CD1c-positive myeloid dendritic cell (primary cell): ENCODE data around the gene FAM204A.

Experiments
- DNase-seq: peaks from one replicate; pipeline ENCODE4 v3.0.0-alpha.2; 2016; ENCODE audit errors: extremely low spot score

The FAM204A gene

DNA sequence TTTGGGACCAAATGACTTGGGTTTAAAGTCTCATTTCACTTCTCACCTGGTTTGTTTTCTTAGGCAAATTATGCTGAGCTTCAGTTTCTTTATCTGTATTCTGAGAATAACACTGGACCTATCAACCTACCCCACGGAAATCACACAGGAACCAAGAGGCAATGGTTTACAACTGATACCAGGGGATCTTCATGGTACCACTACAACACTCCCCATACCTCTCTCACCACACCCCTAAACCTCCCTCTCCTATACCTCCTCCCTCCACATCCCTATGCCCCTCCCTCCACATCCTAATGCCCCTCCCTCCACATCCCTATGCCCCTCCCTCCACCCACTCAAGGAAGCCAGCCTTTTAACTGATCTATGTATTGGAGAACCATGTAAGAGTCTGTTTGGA lies 9.9 kb downstream of the FAM204A start:
- no peak for DNase-seq

DNA sequence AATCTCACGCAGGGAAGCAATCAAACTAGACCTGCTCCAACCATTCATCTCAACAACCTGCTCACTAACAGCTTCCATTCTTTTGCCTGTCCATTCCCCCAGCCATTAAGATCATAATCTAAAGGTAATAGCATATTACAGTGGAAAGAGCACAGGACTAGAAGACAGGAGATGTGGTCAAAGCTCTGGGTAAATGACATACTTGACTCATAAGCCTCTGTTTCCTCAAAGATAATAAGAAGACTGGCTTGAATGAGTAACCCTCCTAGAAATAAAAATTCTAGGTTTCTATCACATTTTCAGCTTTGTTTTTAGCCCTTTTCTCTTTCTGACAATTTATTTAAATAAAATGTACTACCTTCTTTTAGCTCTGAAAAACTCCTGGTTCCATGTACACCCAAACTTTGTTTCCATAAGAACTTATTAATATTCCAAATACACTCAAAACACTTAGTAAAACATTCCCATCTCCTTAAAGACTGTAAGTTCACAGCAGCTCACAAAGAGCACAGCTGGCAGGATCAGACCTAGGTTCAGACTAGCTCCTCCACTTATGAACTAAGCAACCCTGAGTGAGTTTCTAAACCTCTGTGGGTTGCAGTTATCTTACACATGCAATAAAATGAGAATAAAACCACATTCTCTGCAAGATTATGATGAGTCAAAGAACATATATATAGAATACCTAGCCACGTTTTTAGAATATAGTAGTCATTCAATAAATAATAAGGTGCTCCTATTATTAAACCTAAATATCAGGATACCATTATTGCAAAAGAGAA lies 11.6 kb downstream of the FAM204A start:
- DNase-seq, result no peak

DNA sequence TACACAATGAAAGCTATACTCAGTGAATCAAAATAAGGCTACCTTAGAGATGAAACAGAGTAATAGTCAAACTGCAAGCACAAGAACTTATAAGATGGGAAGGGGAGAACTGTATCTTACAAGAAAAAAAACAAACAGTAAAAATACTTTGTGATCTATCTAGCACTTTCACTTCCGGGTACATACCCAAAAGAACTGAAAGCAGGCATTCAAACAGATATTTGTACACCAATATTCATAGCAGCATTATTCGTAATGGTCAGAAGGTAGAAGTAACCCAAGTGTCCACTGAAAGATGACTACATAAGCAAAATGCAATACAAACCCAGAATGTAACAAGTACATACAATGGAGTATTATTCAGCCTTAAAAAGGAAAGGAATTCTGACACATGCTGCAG lies 18.0 kb downstream of the FAM204A start:
- DNase-seq, result no peak

DNA sequence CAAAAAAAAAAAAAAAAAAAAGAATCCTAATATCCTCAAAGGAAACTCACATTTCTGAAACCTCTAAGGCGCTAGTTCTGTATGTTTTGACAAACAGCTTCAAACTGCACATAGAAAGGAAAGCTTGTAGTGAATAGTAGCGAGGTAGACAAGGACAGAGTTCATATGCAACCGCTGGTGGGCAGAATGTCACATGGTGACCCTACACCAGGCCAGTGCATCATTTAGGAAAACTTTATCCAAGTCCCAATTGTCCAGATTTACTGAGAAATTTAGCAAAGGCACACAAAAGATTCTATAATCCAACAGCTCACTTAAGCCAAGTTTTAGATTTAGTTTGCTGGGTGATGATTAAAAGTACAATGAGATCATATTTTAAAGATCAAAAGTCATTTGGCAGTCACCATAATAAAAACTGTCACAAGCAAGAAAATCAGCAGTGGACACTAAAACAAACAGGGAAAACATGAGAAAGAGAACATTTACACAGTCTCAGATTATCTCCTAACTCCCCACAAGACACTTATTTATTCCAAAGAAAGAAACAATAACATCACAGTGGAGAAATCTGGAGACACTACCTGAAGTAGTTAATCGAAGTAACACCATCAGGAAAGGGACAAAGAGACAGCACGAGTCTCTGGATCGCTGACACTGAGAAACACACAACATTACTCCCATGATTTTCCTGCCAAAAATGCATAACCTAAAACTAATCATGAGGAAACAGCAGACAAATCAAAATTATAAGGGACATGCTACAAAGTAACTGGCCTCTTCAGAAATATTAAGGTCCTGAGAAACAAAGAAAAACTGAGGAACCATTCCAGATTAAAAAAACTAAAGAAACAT lies 20.2 kb downstream of the FAM204A start:
- no peak for DNase-seq

DNA sequence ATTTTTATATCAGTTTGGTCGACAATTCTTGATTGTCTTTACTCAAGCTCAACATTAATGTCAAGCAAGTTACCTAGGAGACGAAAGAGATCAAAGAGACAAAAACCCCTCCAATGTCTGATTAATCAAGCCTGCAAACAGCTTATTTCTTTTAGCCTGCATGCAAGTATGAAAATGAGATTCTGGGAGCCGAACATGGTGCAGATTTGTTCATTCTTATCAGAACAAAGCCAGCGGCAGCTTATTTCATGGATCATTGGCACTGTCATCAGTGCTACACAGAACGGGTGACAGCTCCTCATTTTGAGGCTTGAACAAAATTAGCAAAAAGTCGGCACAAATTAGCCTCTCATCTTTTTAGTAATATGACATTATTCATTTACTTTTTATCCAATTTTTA lies 26.5 kb downstream of the FAM204A start:
- DNase-seq, result no peak

DNA sequence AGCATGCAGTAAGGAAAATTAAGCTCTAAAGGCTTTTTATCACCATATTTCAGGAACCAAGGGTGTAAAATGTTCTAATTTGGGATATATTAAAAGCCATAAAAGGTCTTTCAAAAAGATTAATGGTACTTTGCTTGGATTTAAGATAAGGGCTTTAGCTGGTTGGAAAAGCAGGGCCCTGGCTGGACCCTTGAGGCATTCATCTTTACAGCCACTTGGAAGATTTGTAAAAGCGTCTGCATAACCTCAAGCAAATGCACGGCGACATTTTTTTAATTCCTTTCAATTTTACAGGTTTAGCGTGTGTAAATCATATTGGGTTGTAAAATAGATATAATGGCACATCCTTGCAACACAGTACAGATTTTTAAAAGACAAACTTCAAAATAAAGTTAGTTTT lies 27.2 kb downstream of the FAM204A start:
- DNase-seq, result no peak

DNA sequence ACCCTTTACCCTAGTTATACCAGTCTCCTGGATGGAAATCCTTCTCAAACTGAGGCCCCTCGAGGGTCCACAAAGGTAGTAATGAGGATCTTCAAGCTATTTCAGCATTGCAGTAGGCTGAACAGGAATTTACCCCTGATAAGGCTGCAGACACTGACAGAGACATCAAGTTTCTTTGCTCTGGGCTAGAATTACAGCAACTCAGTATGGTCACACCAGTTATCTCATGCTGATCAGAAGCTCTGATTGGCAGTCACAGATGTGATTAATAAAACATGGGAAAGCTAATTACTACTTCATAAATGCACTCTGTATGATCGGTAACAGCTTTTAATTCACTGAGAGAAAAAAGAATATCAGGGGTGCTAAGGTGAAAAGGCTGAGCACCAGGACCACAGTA lies 30.6 kb downstream of the FAM204A start:
- no peak for DNase-seq

DNA sequence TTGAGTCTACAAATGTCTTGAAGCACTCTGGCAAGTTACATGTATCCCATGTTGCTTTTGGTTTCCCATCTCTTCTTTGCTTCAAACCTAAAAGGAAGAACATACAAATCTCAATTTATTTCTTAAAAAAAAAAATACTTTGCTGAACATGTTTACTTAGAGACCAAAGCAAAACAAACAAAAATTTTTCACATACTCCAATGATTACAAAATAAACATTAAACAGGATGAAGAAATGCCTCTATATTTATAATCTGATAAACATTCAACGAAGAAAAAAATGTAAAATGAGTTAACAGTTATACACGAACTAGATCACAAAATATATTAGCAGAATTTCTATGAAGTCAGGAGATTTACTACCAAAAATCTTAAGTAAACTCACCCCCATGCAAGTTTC lies 31.3 kb downstream of the FAM204A start:
- DNase-seq, result no peak

DNA sequence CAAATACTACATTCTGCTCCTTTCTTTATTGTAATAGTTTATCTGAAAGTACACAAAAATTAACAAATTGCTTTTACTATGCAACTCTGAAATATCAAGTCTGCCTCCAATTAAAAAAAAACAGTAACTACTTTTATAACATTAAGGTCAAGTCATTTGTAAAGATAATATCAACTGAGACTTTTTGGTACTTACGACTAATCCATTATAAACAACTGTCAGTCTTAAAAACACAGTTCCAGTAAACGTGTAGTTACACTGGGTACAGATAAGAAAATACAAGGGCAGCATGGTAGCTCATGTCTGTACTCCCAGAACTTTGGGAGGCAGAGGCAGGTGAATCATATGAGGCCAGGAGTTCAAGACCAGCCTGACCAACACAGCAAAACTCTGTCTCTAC lies 32.2 kb downstream of the FAM204A start:
- no peak for DNase-seq

DNA sequence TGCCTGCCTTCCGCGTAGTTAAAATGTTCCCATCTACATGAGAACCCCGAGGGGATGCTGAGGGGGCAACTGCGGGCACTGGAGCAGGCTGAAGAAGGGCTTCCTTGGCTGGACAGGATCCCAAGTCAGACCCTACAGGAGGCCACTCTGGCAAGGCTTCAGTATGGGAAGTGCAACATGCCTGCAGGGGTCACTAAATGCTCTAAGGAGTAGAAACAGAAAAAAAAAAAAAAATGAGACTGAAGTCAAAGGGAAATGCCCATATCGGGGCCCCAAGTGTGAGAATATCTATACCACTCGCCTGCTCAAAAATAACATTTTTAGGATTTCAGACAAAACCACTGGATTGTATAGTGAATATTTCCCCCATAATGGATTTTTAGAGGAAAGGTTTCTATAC lies 33.5 kb downstream of the FAM204A start:
- no peak for DNase-seq

DNA sequence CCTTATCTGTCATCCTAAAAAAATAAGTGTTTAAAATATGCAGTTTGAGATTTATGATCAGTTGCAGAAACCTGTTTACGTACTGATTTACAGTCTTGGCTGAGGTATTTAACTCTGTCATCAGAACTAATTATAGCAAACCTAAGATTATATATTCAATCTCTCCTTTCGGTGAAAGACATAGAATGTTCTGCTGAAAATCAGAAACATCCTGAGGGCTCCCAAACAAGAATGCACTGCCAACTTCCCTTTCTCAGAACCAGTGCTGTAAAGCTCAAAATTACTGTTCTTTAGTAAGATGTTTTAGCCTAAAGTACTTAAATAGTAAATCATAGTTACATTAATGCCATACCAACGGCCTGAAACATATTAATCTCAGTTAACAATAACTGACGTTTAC lies 34.3 kb downstream of the FAM204A start:
- DNase-seq, result no peak

DNA sequence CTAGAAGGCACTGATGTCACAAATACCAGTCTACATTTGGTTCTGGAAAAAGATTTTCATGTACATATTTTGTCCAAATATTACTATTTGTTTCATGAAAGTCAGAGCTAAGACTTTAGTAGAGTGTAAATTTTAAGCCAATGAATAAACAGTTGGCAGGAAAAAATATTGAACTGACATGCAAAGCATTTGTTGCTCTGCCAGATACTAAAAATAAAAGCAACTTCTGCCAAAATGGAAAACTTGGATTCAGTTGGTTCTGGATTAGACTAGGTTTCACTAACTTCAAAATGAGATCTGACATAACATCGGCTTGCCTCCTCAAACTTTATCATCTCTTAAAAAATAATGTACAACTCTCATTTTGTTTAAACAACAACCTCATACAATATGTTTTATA lies 34.9 kb downstream of the FAM204A start:
- DNase-seq, result no peak

DNA sequence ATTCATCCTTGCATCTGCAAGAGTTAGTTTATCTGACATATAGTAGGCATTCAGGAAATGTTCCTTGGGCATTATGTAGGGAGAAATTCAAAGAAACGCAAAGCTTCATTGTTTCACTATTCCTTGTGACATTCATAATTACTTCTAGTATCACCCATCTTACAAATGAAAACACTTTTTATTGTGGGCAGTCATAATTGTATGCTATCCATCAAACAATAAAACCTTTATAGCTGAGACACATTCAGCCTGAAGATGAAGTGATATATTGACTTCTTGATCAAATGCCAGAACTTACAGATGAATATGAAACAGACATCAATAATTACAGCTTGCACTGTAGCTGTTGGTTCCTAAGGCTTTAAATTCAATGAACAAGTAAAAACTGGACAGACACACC lies 36.4 kb downstream of the FAM204A start:
- DNase-seq, result no peak

DNA sequence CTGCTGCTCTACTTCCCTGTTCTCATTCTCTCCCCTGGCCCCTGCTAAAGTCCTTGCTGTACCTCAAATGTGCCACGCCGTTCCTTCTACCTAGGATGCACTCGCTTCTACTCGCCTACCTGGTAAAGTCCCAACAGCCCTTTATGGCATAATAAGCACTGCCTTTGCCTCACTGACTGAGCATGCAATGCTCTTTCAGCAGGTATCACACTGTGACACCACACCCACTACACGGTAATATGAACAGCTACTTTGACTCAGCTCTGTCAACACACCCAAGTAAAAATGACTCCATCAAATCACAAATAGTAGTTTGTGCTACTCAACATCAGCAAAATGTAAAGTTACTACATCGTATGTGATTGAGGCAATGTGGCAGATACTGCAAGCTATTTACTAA lies 37.6 kb downstream of the FAM204A start:
- no peak for DNase-seq

DNA sequence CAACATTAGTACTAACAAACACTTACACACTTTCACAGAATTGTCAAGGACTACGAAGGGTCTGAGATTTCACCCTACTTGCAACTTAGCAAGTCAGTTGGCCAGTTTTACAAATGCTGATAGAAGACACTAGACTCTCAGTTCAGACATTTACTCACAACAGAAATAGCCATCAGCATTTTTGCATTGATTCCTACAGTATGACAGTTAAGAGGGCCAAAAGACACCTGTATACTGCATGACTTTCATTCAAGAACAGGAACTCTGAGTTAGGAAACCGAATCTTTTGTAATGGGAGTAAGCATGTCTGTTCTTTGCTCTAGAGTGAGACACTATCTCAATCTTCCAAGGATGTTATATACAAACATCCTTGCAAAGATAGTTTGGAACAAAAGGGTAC lies 40.9 kb downstream of the FAM204A start:
- DNase-seq, result no peak

DNA sequence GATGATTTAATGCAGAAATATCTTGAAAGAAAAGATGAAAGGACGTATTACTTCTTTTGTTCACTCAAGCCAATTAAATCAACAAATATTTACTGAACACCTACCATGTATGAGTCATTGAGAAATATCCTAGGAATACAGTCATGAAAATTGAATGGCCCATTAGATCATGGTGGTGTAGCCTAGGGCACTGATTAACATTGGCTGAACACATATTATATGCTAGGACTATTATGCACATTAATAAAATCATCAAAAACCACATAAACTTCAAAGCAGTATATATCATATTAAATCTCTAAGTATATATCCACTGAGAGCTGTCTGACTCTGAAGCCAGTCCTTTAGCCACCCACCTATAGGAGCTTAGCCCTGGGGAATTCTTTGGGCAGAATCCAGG lies 41.8 kb downstream of the FAM204A start:
- no peak for DNase-seq

DNA sequence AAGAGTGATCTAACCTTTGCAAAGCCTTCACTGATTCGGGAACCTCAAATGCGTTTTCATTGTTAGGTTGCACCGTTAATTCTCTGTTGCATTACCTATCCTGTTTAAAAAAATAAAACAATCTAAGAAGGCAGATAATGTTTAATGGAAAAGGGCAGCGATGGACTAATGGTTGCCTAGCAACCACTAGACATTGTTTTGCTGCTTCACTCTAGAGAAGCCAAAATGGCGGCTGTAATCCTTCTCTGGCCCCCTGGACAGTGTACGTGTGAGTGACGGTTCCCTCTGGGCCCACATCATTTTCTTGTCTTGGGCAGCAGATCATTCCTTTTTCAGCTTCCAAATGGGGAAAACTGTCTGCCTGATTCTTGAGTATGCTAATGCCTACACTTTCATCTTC lies 43.3 kb downstream of the FAM204A start:
- no peak for DNase-seq

DNA sequence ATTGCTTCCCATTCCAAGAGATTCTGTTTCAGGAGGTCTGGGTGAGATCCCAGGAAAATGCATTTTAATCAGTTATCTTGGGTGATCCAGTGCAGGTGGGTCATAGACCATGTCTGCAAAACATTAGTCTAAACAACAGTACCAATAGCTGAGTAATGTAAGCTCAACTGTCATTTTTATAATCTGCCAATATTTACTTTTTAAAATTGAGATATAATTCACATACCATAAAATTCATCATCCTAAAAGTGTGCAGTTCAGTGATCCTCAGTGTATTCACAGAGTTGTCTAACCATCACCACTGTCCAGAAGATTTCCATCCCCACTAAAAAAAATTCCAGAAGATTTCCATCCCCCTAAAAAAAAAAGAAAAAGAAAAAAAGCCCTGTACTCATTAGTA lies 51.0 kb downstream of the FAM204A start:
- DNase-seq, result no peak

DNA sequence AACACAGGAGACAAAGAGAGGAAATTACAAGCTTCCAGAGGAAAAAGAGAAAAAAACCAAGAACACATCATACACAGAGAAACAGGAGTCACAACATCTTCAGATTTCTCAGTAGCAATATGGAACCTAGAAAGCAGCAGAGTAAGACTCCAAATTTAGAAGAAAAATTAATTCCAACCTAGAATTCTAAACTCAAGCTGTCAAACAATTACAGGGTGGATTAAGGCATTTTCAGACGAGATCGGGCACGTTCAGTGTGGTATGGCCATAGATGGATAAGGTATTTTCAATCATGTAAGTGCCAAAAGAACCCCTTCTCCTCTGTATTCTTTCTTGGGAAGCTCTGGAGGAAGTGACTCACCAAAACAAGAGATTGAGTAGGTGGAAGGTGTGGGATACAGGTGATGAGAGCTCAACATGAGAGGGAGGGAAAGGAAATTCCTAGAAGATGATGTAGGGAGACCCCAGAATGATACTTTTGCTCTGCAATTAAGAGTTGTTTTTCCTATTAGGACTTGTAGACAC lies 51.6 kb downstream of the FAM204A start:
- no peak for DNase-seq

DNA sequence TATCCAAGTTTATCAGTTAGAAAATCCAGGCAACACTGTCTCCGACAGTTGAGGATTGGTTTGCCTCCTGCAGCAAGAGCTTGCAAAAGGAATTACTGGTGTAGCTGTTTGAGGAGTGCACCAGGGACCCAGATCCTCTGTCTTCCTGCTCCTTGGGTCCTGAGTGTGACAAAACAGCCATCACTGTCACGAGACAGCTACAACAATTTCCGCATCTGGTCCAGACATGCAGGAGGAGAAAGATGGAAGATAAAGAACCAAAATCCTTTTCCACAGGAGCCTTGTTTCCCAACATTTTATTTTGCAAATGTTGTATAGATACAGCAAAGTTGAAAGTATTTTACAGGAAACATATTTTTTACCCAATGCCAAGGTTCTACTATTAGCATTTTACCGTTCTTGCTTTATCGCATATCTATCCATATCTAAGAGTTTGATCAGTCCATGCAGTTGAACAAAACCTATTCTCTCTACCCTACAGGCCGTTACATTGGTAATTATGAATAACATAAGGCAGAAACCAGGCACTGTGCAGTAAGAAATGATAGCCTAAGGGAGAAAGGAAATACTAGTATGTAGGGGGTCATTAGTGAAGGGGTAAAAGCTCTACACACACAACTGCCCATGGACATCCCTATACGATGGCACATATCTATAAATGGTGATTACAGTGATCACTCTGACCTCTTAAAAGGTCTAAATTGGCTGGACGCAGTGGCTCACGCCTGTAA lies 54.9 kb downstream of the FAM204A start:
- no peak for DNase-seq

DNA sequence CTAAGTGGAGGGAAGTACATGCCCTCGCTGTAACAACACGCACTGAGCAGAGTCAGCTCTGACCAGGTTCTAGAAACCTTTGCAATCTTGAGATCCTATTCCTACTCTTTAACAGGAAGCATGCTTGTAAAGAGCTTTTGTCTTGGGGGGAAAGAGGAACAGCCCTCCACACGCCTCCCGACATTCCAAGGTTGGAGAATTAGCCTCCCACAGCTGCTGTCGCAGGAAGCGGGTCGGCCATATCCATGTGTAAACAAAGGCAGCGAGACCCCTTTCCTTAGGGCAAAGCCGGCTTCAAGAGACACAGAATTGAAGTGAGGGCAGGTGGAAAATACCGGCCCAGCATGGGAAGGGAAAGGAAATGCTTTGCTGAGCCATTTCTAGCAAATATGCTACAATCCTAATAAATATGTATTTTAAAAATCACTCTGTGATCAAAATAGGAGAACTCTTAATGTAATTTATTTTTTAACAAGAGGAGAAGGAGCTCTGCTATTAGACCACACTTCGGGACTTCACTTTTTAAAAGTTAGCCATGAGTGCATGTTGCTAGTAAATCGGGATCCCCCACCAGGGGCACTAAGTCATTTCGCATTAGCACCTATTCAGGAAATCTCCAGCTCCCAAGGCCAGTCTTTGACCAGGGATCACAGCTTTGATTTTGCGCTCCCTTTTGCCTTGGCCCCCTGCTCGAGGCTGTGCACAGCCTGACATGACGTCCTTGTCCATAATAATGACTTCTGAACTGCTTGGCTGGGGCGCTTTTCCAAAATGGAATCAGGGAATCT lies 55.9 kb downstream of the FAM204A start:
- DNase-seq, result no peak

DNA sequence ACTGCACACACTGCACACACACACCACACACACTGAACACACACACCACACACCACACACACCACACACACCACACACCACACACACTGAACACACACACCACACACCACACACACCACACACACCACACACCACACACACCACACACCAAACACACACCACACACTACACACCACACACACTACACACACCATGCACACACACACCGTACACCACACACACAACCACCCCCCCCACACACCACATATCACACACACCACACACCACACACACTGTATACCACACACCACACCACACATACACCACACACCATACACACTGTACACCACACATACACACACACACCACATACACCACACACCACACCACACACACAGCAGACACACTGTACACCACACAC lies 59.5 kb downstream of the FAM204A start:
- no peak for DNase-seq
